Spleen (tissue), 11 donors: Measurements from ENCODE around the gene TGFB1I1. TPM values are rescaled to one million over a fixed set of nuclear protein-coding genes. Genes with fewer than 3 reads are reported as not detected.

Source experiments
- DNase-seq: peaks from one replicate; pipeline ENCODE4 v3.0.0-alpha.2; 2020
- H3K27ac ChIP-seq, 8 donors: fragments of 200-600 bp; sonication (generic) in 7 of 8; 1 replicate in 4 of 8; 2 replicates in 4 of 8; pipeline versions ENCODE4 v1.5.0 to v1.8.0; 2016 to 2021; ENCODE audit warnings: inconsistent platforms in 4 of 8, mild to moderate bottlenecking in 4 of 8, moderate library complexity in 1 of 8
- H3K27me3 ChIP-seq, 7 donors: fragments of 200-600 bp; sonication (generic) in 6 of 7; replicated peaks in 1 of 7; 1 replicate in 4 of 7; 2 replicates in 3 of 7; pipeline versions ENCODE4 v1.5.0 to v1.8.0; 2016 to 2021; ENCODE audit warnings: inconsistent platforms in 3 of 7, mild to moderate bottlenecking in 1 of 7
- H3K36me3 ChIP-seq, 6 donors: fragments of 200-600 bp; sonication (generic) in 5 of 6; 1 replicate in 4 of 6; 2 replicates in 2 of 6; pipeline versions ENCODE4 v1.5.0 to v1.8.0; 2016 to 2021; ENCODE audit warnings: inconsistent platforms in 2 of 6
- H3K4me1 ChIP-seq, 6 donors: fragments of 200-600 bp; sonication (generic) in 5 of 6; 1 replicate in 3 of 6; 2 replicates in 3 of 6; pipeline versions ENCODE4 v1.5.0 to v1.8.0; 2016 to 2021; ENCODE audit warnings: inconsistent platforms in 3 of 6
- H3K4me3 ChIP-seq, 8 donors: fragments of 200-600 bp; sonication (generic) in 7 of 8; 1 replicate in 4 of 8; 2 replicates in 4 of 8; pipeline versions ENCODE4 v1.5.0 to v1.8.0; 2016 to 2021; ENCODE audit warnings: inconsistent platforms in 4 of 8, mild to moderate bottlenecking in 4 of 8, moderate library complexity in 2 of 8
- H3K9me3 ChIP-seq, 8 donors: fragments of 200-600 bp; sonication (generic) in 7 of 8; 1 replicate in 4 of 8; 2 replicates in 4 of 8; pipeline versions ENCODE4 v1.5.0 to v1.8.0; 2016 to 2021; ENCODE audit warnings: inconsistent platforms in 4 of 8
- POLR2A ChIP-seq, 3 donors: fragments of 450-650 bp; IDR thresholded peaks; one replicate each; pipeline ENCODE4 v1.5.1; 2017; ENCODE audit warnings: antibody characterized with exemption in 3 of 3, mild to moderate bottlenecking in 1 of 3
- POLR2AphosphoS5 ChIP-seq, 3 donors: sonication (generic); formaldehyde crosslinking; IDR thresholded peaks; one replicate each; pipeline ENCODE4 v1.5.1; 2017; ENCODE audit warnings: antibody characterized with exemption in 3 of 3
- WGBS, 5 donors: extraction: QIAGEN DNeasy Blood & Tissue Kit in 3 of 5; methylation state at CpG; one replicate each; pipeline versions ENCODE4 v1.1.5 to v1.1.7; 2013 to 2018; 5-methylcytosine and 5-hydroxymethylcytosine counted together
- intact Hi-C: fragments of 100-400 bp; cut with DNase I; formaldehyde crosslinking; loops from one replicate; pipeline ENCODE4 v1.15.0; 2023; ENCODE audit warnings: low total_unique reads
- polyA plus RNA-seq, 3 donors: library from polyadenylated mRNA; stranded (reverse); fragments of 200-250 nt; gene quantifications; one replicate each; pipeline ENCODE4 v1.2.1, GENCODE V29; 2013
- total RNA-seq, 7 donors: library from RNA; depleted of rRNA in 3 of 7; stranded (reverse); fragments of >200 nt in 3 of 7; fragmentation: NEBNext Ultra II Directional in 4 of 7; extraction: Animal tissue kit (Norgen Biotek cat#: 25700) in 4 of 7; gene quantifications; one replicate each; pipeline versions ENCODE4 v1.1.0 to v1.2.1, GENCODE V29; 2016 to 2021
- TF ChIP-seq, protein P1 (sequence below), 11 experiments: fragments of 200-600 bp in 7 of 11; fragments of 450-650 bp in 4 of 11; sonication (generic) in 4 of 11; IDR thresholded peaks in 8 of 11; conservative IDR thresholded peaks in 3 of 11; 1 replicate in 7 of 11; 2 replicates in 4 of 11; pipeline versions ENCODE4 v1.4.0 to v1.8.0; 2016 to 2021; ENCODE audit warnings: antibody characterized with exemption in 11 of 11, inconsistent platforms in 4 of 11, mild to moderate bottlenecking in 1 of 11
- donor health status: healthy with polysubstance abuse.
- donor health status: DM: no; HTN: no; CAD: no; lungs with moderate emphysema.
- donor health status: DM: no; HTN: no; CAD: no.
- donor health status: Bipolar disorder and iron deficiency.
- donor health status: healthy.
- donor health status: DM: no; HTN: no; CAD: no.
- donor health status: DM: yes; HTN: yes; CAD: no.

Gene TGFB1I1
- total and polyA plus RNA-seq, 10 donors, result 10.7 to 69.0 (median 27.4) TPM

DNA sequence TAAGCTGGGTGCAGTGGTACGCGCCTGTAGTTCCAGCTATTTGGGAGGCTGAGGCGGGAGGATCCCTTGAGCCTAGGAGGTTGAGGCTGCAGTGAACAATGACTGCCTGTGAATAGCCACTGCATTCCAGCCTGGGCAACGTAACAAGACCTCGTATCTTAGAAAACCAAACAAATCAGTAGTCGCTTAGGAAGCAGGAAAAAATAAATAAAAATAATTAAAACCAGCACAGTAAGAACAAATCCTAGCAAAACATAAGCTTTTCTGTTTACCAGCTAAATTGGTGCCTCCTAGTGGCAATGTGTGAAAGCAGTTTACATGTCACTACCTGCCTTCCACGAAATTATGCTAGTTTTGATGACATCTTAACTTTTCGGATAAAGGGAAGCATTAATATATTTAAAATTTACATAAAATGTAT lies 11.4 kb upstream of the TGFB1I1 start:
- Histone ChIP-seq H3K9me3 (no peaks in the 10 kb centered on the region), H3K4me1 (peaks cover 28 to 56% (median 40%) of the 10 kb centered on the region in 6 donors), H3K27me3 (no peaks in the 10 kb centered on the region), H3K36me3 (peaks cover 4 to 54% (median 35%) of the 10 kb centered on the region in 6 donors), H3K4me3 (peak overlapping the region in 7 of 8 donors; percentile 32 to 93 (median 74)), H3K27ac (peak overlapping the region in 6 of 8 donors; percentile 97 to 100 (median 99))
- peak; percentile 76 for DNase-seq
- WGBS, 5 donors, result 50 to 65% (median 54%) methylated on average over 8 of the region's 8 CpGs
- intact Hi-C loops, result no loop called here
- TF ChIP-seq POLR2A (IDR thresholded peaks at IDR 0.05), result no peak
- TF ChIP-seq POLR2AphosphoS5 (IDR thresholded peaks at IDR 0.05), result no peak
- TF ChIP-seq, protein P1, sequence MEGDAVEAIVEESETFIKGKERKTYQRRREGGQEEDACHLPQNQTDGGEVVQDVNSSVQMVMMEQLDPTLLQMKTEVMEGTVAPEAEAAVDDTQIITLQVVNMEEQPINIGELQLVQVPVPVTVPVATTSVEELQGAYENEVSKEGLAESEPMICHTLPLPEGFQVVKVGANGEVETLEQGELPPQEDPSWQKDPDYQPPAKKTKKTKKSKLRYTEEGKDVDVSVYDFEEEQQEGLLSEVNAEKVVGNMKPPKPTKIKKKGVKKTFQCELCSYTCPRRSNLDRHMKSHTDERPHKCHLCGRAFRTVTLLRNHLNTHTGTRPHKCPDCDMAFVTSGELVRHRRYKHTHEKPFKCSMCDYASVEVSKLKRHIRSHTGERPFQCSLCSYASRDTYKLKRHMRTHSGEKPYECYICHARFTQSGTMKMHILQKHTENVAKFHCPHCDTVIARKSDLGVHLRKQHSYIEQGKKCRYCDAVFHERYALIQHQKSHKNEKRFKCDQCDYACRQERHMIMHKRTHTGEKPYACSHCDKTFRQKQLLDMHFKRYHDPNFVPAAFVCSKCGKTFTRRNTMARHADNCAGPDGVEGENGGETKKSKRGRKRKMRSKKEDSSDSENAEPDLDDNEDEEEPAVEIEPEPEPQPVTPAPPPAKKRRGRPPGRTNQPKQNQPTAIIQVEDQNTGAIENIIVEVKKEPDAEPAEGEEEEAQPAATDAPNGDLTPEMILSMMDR (IDR thresholded peaks at IDR 0.05 in 8 of 11, conservative IDR thresholded peaks at IDR 0.05 in 3 of 11), result peak; percentile 27 to 75 (median 59)

DNA sequence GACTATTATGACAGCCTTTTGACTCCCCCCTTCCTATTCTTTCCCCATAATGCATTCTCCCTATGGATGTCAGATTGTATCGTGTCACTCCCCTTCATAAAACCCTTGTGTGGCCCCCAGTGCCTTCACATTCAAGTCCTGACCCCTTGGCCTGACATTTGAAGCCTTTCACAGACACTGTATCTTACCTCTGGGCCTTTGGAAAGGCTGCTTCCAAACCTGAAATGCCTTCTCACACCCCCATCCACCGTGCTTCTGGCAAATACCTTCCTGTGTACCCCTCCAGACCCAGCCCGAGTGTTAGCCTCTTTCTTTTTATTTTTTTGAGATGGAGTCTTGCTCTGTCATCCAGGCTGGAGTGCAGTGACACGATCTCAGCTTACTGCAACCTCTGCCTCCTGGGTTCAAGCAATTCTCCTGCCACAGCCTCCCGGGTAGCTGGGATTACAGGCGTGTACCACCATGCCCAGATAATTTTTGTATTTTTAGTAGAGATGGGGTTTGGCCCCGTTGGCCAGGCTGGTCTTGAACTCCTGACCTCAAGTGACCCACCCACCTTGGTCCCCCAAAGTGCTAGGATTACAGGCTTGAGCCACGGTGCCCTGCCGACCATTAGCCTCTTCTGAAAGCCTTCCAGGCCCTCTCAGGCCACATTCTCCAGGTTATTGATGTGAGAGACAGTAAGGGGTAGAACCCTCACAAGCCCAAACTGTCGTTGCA lies 10.6 kb upstream of the TGFB1I1 start:
- Histone ChIP-seq H3K27ac (peak overlapping the region in 1 of 8 donors; percentile 100), H3K36me3 (peaks cover 4 to 55% (median 42%) of the 10 kb centered on the region in 6 donors), H3K4me3 (no peak overlapping the region), H3K9me3 (no peaks in the 10 kb centered on the region), H3K27me3 (no peaks in the 10 kb centered on the region), H3K4me1 (peaks cover 29 to 56% (median 33%) of the 10 kb centered on the region in 6 donors)
- WGBS, 5 donors, result 87 to 96% (median 91%) methylated on average over 10 of the region's 10 CpGs
- TF ChIP-seq, protein P1 (IDR thresholded peaks at IDR 0.05 in 8 of 11, conservative IDR thresholded peaks at IDR 0.05 in 3 of 11), result no peak
- TF ChIP-seq POLR2AphosphoS5 (IDR thresholded peaks at IDR 0.05), result no peak
- no peak for TF ChIP-seq POLR2A (IDR thresholded peaks at IDR 0.05)
- peak; percentile 10 for DNase-seq
- intact Hi-C loops, result no loop called here

DNA sequence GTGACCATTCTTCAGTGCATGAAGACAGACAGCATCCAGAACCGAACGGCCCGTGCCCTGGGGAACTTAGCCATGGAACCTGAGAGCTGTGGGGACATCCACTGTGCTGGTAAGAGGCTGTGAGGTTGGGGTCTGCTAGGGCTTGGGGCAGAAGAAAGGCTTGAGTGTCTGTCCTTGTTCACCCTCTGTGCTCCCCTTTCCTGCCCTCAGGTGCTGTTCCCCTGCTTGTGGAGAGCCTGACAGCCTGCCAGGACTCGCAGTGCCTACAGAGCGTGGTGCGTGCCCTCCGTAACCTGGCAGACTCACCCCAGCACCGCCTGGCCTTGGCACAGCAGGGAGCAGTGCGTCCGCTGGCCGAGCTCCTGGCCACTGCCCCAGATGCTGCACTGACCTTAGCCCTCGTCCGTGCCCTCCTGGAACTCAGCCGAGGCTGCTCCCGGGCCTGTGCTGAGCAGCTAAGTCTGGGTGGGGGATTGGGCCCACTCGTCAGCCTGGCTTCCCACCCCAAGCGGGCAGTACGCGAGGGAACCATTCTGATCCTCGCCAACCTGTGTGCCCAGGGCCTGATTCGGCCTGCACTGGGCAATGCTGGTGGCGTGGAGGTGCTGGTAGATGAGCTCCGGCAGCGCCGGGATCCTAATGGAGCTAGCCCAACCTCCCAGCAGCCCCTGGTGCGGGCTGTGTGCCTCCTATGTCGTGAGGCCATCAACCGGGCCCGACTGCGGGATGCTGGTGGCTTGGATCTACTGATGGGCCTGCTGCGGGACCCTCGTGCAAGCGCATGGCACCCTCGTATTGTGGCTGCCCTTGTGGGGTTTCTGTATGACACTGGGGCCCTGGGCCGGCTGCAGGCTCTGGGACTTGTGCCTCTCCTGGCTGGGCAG lies 9.8 kb upstream of the TGFB1I1 start:
- TF ChIP-seq POLR2AphosphoS5 (IDR thresholded peaks at IDR 0.05) (no peak), POLR2A (IDR thresholded peaks at IDR 0.05) (no peak)
- TF ChIP-seq, protein P1 (IDR thresholded peaks at IDR 0.05 in 8 of 11, conservative IDR thresholded peaks at IDR 0.05 in 3 of 11), result no peak
- Histone ChIP-seq H3K36me3 (peaks cover 4 to 57% (median 48%) of the 10 kb centered on the region in 6 donors), H3K27me3 (no peaks in the 10 kb centered on the region), H3K4me1 (peaks cover 22 to 56% (median 31%) of the 10 kb centered on the region in 6 donors), H3K4me3 (no peak overlapping the region), H3K27ac (no peak overlapping the region), H3K9me3 (no peaks in the 10 kb centered on the region)
- peak; percentile 82 for DNase-seq
- intact Hi-C loops, result no loop called here
- WGBS, 5 donors, result 92 to 99% (median 97%) methylated on average over 15 to 35 of the region's 35 CpGs
